Fibroblast of lung (primary cell): ENCODE measurements around the gene NECAP2.

Experiments
- CTCF ChIP-seq, 2 donors: IDR thresholded peaks in 1 of 2; conservative IDR thresholded peaks in 1 of 2; 1 replicate in 1 of 2; 2 replicates in 1 of 2; pipeline ENCODE4 v1.5.1; 2011 to 2012; ENCODE audit warnings: low read length in 2 of 2, control low read depth in 1 of 2, inconsistent platforms in 1 of 2, low read depth in 1 of 2, mild to moderate bottlenecking in 1 of 2
- EZH2 ChIP-seq: IDR thresholded peaks from 2 replicates; pipeline ENCODE4 v1.5.1; 2012; ENCODE audit warnings: low read length, control low read depth, mild to moderate bottlenecking; ENCODE audit errors: missing control alignments

- TF ChIP-seq CTCF (conservative IDR thresholded peaks at IDR 0.05 in 1 of 2, IDR thresholded peaks at IDR 0.05 in 1 of 2; ENCODE audit: low read depth in 1 of 2, low read length in 2 of 2) (no peak), EZH2 (no peak)
Measured at GRCh38 chr1:16464917-16465625, 24.5 kb downstream of the NECAP2 start.
